SU-DHL-6 (cell line): ENCODE data around the gene GRM7.

Experiments
- H2AFZ ChIP-seq: fragments of 200-600 bp; sonication (generic); 2 replicates; pipeline ENCODE4 v1.6.1; 2014; ENCODE audit warnings: low read depth, mild to moderate bottlenecking, moderate library complexity, mixed read lengths, antibody characterized with exemption, low read length; ENCODE audit not compliant: severe bottlenecking
- H3F3A ChIP-seq: fragments of 200-600 bp; shearing (Covaris generic); 2 replicates; pipeline ENCODE4 v1.6.0; 2016; ENCODE audit warnings: antibody characterized with exemption, mild to moderate bottlenecking; ENCODE audit not compliant: insufficient read depth
- H3K27ac ChIP-seq: fragments of 200-600 bp; sonication (generic); 2 replicates; pipeline ENCODE4 v1.5.1; 2016; ENCODE audit warnings: low read depth, mild to moderate bottlenecking, low read length, moderate library complexity, mixed read lengths
- H3K27me3 ChIP-seq: fragments of 200-600 bp; sonication (generic), shearing (Covaris generic); 2 replicates; pipeline ENCODE4 v1.6.0; 2014; ENCODE audit warnings: mild to moderate bottlenecking, low read length
- H3K36me3 ChIP-seq: fragments of 200-600 bp; sonication (generic); 2 replicates; pipeline ENCODE4 v1.6.1; 2014; ENCODE audit warnings: mild to moderate bottlenecking, low read length, mixed read lengths
- H3K4me2 ChIP-seq: fragments of 300-600, 200-600 bp; shearing (Covaris generic), sonication (generic); 2 replicates; pipeline ENCODE4 v1.6.0; 2014; ENCODE audit warnings: low read length, low read depth, mild to moderate bottlenecking; ENCODE audit not compliant: poor library complexity, severe bottlenecking
- H3K4me3 ChIP-seq: fragments of 200-600 bp; sonication (generic); 2 replicates; pipeline ENCODE4 v1.5.1; 2014; ENCODE audit warnings: antibody characterized with exemption, low read length, mild to moderate bottlenecking, mixed read lengths; ENCODE audit not compliant: insufficient read depth, poor library complexity, severe bottlenecking
- H3K79me2 ChIP-seq: fragments of 200-600 bp; sonication (generic); 2 replicates; pipeline ENCODE4 v1.6.1; 2014; ENCODE audit warnings: mild to moderate bottlenecking, low read length, moderate library complexity; ENCODE audit not compliant: insufficient read depth
- H3K9ac ChIP-seq: fragments of 200-600 bp; sonication (generic); 2 replicates; pipeline ENCODE4 v1.7.0; 2014; ENCODE audit warnings: mild to moderate bottlenecking, low read length
- H3K9me2 ChIP-seq: fragments of 200-600 bp; sonication (generic); replicated peaks from 2 replicates; pipeline ENCODE4 v1.6.1; 2014; ENCODE audit warnings: low read length; ENCODE audit not compliant: insufficient read depth
- H3K9me3 ChIP-seq: fragments of 200-600 bp; sonication (generic); 2 replicates; pipeline ENCODE4 v1.6.1; 2014; ENCODE audit warnings: low read length, mixed read lengths; ENCODE audit not compliant: insufficient read depth
- H4K20me1 ChIP-seq: fragments of 200-600 bp; sonication (generic); 2 replicates; pipeline ENCODE4 v1.6.1; 2014; ENCODE audit warnings: low read depth, mild to moderate bottlenecking, antibody characterized with exemption, low read length, moderate library complexity, mixed read lengths
- CTCF ChIP-seq: fragments of 200-600 bp; sonication (generic); IDR thresholded peaks from one replicate; pipeline ENCODE4 v1.5.1; 2017; ENCODE audit warnings: antibody characterized with exemption, mild to moderate bottlenecking, low read length, moderate library complexity; ENCODE audit not compliant: insufficient read depth, poor library complexity, severe bottlenecking
- EZH2phosphoT487 ChIP-seq: fragments of 200-600 bp; sonication (generic), shearing (Covaris generic); conservative IDR thresholded peaks from 2 replicates; pipeline ENCODE4 v1.6.1; 2018; ENCODE audit warnings: mild to moderate bottlenecking, antibody characterized with exemption, low read length, moderate library complexity, mixed read lengths

GRM7 gene

GRCh38 chr3:7760718-7761117 is 899.8 kb downstream of the GRM7 start:
- no peak overlapping the region for H3K4me2 ChIP-seq
- no peaks in the 10 kb centered on the region for H4K20me1 ChIP-seq
- no peak overlapping the region for H3K4me3 ChIP-seq
- no peaks in the 10 kb centered on the region for H3K79me2 ChIP-seq
- H2AFZ ChIP-seq = no peak overlapping the region
- H3K27ac ChIP-seq = no peak overlapping the region
- H3K9me3 ChIP-seq = no peaks in the 10 kb centered on the region
- no peaks in the 10 kb centered on the region for H3K27me3 ChIP-seq
- TF ChIP-seq CTCF (no peak), EZH2phosphoT487 (no peak)
- no peaks in the 10 kb centered on the region for H3K9me2 ChIP-seq
- H3K9ac ChIP-seq = no peak overlapping the region
- H3K36me3 ChIP-seq = no peaks in the 10 kb centered on the region
- H3F3A ChIP-seq = no peaks in the 10 kb centered on the region

- Histone ChIP-seq H3K9me2 (no peaks in the 10 kb centered on the region), H3K27ac (no peak overlapping the region), H3K9ac (no peak overlapping the region), H3F3A (no peaks in the 10 kb centered on the region), H3K4me2 (no peak overlapping the region), H2AFZ (no peak overlapping the region), H3K27me3 (no peaks in the 10 kb centered on the region), H3K79me2 (no peaks in the 10 kb centered on the region), H3K9me3 (no peaks in the 10 kb centered on the region), H3K4me3 (no peak overlapping the region), H3K36me3 (no peaks in the 10 kb centered on the region), H4K20me1 (no peaks in the 10 kb centered on the region)
- no peak for TF ChIP-seq EZH2phosphoT487
- no peak for TF ChIP-seq CTCF
Observed at GRCh38 chr3:7764115-7764514, 903.2 kb downstream of the GRM7 start.

- TF ChIP-seq EZH2phosphoT487 (no peak), CTCF (no peak)
- Histone ChIP-seq H3F3A (no peaks in the 10 kb centered on the region), H3K4me3 (no peak overlapping the region), H3K9ac (no peak overlapping the region), H3K4me2 (no peak overlapping the region), H3K27me3 (no peaks in the 10 kb centered on the region), H3K36me3 (no peaks in the 10 kb centered on the region), H3K9me3 (no peaks in the 10 kb centered on the region), H3K27ac (no peak overlapping the region), H4K20me1 (no peaks in the 10 kb centered on the region), H3K9me2 (no peaks in the 10 kb centered on the region), H2AFZ (no peak overlapping the region), H3K79me2 (no peaks in the 10 kb centered on the region)
Observed at GRCh38 chr3:7766530-7766929, 905.6 kb downstream of the GRM7 start.
